ENCODE results near the gene TRIM56. TPM values are rescaled to one million over a fixed set of nuclear protein-coding genes. Genes with fewer than 3 reads are reported as not detected.

TRIM56 gene
- total and polyA plus RNA-seq, 2 of the 13 experiments (the other 11 are each of a cell fraction or from before 2014, with no cell fraction given) = 3.2 to 7.1 TPM

GRCh38 chr7:101125989-101126650 is 40.8 kb downstream of the TRIM56 start (continued):
- peak; percentile 73; the same call in 1 of the 2 replicates for TF ChIP-seq CCDC6 (CRISPR knock-in tag; IDR thresholded peaks at IDR 0.05)
- 0 out of 2 replicates have a peak, but pooled peaks have one; percentile 46 for TF ChIP-seq MXD1 (CRISPR knock-in tag; IDR thresholded peaks at IDR 0.05)
- no peak; the same call in 1 of the 2 replicates for TF ChIP-seq ZNF574 (CRISPR knock-in tag; IDR thresholded peaks at IDR 0.05)
- peak; percentile 63; the same call in 1 of the 2 replicates for TF ChIP-seq KDM5B (CRISPR knock-in tag; IDR thresholded peaks at IDR 0.05; ENCODE audit: borderline replicate concordance)
- TF ChIP-seq CBX5 (CRISPR knock-in tag; IDR thresholded peaks at IDR 0.05; ENCODE audit: borderline replicate concordance) = no peak; the same call in 1 of the 2 replicates
- TF ChIP-seq ZNF724P (CRISPR knock-in tag; IDR thresholded peaks at IDR 0.05; ENCODE audit: borderline replicate concordance) = no peak; the same call in 1 of the 2 replicates
- TF ChIP-seq HMG20B (CRISPR knock-in tag; conservative IDR thresholded peaks at IDR 0.05) = no peak
- no peak for TF ChIP-seq HOXA5 (CRISPR knock-in tag; IDR thresholded peaks at IDR 0.05)
- no peak for TF ChIP-seq ZNF550 (CRISPR knock-in tag; IDR thresholded peaks at IDR 0.05; ENCODE audit: borderline replicate concordance)
- TF ChIP-seq, protein P1, sequence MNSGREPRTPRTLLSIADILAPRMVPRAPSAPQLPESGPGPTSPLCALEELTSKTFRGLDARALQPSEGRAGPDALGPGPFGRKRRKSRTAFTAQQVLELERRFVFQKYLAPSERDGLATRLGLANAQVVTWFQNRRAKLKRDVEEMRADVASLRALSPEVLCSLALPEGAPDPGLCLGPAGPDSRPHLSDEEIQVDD (CRISPR knock-in tag; IDR thresholded peaks at IDR 0.05; ENCODE audit: borderline replicate concordance) = peak; percentile 31; the same call in 1 of the 2 replicates
- TF ChIP-seq ZNF652 (CRISPR knock-in tag; IDR thresholded peaks at IDR 0.05; ENCODE audit: borderline replicate concordance, low read depth) = no peak
- TF ChIP-seq ZSCAN12 (CRISPR knock-in tag; IDR thresholded peaks at IDR 0.05) = no peak
- TF ChIP-seq ELF3 (CRISPR knock-in tag; IDR thresholded peaks at IDR 0.05) = peak; percentile 41; the same call in 1 of the 2 replicates
- no peak for TF ChIP-seq CENPT (CRISPR knock-in tag; IDR thresholded peaks at IDR 0.05; ENCODE audit: low read depth)
- no peak; the same call in none of the 2 replicates for TF ChIP-seq MXD4 (CRISPR knock-in tag; IDR thresholded peaks at IDR 0.05)
- TF ChIP-seq TAF1 (CRISPR knock-in tag; IDR thresholded peaks at IDR 0.05) = no peak
- no peak; the same call in 1 of the 2 replicates for TF ChIP-seq MTA1 (CRISPR knock-in tag; IDR thresholded peaks at IDR 0.05; ENCODE audit: borderline replicate concordance)
- no peak for TF ChIP-seq E2F1 (CRISPR knock-in tag; IDR thresholded peaks at IDR 0.05)
- TF ChIP-seq ZNF543 (CRISPR knock-in tag; IDR thresholded peaks at IDR 0.05) = 0 out of 2 replicates have a peak, but pooled peaks have one; percentile 10
- TF ChIP-seq, protein P2, sequence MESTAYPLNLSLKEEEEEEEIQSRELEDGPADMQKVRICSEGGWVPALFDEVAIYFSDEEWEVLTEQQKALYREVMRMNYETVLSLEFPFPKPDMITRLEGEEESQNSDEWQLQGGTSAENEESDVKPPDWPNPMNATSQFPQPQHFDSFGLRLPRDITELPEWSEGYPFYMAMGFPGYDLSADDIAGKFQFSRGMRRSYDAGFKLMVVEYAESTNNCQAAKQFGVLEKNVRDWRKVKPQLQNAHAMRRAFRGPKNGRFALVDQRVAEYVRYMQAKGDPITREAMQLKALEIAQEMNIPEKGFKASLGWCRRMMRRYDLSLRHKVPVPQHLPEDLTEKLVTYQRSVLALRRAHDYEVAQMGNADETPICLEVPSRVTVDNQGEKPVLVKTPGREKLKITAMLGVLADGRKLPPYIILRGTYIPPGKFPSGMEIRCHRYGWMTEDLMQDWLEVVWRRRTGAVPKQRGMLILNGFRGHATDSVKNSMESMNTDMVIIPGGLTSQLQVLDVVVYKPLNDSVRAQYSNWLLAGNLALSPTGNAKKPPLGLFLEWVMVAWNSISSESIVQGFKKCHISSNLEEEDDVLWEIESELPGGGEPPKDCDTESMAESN (CRISPR knock-in tag; conservative IDR thresholded peaks at IDR 0.05) = peak; percentile 77; the same call in 1 of the 2 replicates
- TF ChIP-seq ZNF768 (CRISPR knock-in tag; IDR thresholded peaks at IDR 0.05) = no peak
